NK-92 treated with Interleukin-12 subunit alpha and Interleukin-12 subunit beta, amount 100 ng/mL, for 24 hours (cell line): ENCODE data around the gene TARBP1.

Source experiments
- DNase-seq: peaks from one replicate; lab custom pipeline; 2025; lab: John Stamatoyannopoulos, UW

The TARBP1 gene

DNA sequence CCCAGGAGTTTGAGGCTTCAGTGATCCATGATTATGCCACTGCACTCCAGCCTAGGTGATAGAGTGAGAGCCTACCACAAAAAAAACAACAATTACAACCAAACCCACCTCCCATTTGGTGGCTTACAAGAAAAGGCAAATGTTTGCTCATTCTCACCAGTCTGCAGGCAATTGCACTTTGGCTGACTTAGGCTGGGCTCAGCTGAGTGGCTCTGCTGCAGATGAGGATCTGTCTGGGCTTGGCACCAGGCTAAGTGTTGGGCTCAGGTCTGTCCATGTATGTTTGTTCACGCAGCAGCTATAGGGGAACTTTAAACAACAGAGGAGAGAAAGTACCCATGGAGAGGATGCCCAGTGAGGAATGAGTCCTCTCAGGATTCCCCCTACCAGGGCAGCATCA is 133.7 kb downstream of the TARBP1 start:
- no peak for DNase-seq

DNA sequence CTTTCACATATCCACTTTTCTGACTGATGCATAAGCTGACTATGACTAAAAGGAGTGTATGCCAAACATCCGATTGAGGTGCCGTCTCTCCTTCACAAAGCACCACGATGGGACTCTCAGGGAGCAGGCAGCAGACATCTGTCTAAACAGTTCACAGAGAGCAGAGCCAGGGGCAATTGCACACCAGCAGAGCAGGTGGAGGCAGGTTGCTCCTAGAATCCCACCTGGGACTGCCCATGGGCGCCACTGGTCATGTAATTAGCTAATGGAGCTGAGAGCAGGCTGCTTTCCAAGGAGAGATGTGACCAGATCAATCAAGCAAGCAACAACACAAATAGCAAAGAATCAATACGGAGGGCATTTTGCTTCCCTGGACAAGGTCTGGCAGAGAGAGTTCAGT is 136.2 kb downstream of the TARBP1 start:
- no peak for DNase-seq
